ENCODE results near the gene KIF5C. TPM values are rescaled to one million over a fixed set of nuclear protein-coding genes. Genes with fewer than 3 reads are reported as not detected.
A peak's percentile ranks its signal among the peaks of the same experiment; 100 is the strongest.

Gene KIF5C
- total RNA-seq, 4 donors from 2014 or later: 1.2 to 7.4 (median 1.9) TPM

GRCh38 chr2:148866091-148866490 lies 8.9 kb upstream of the KIF5C start:
- H3K4me3 ChIP-seq: no peak overlapping the region
- H3K27me3 ChIP-seq: no peaks in the 10 kb centered on the region
- no peak overlapping the region for H3K27ac ChIP-seq
- DNase-seq: no peak
- no peaks in the 10 kb centered on the region for H3K9me3 ChIP-seq
- TF ChIP-seq POLR2A (IDR thresholded peaks at IDR 0.05) (no peak), CTCF (IDR thresholded peaks at IDR 0.05) (no peak)
- H3K36me3 ChIP-seq: no peaks in the 10 kb centered on the region
- no peaks in the 10 kb centered on the region for H3K4me1 ChIP-seq

GRCh38 chr2:148867079-148867769 lies 7.8 kb upstream of the KIF5C start:
- DNase-seq: no peak
- Histone ChIP-seq H3K4me1 (no peaks in the 10 kb centered on the region), H3K27ac (no peak overlapping the region), H3K36me3 (no peaks in the 10 kb centered on the region), H3K27me3 (no peaks in the 10 kb centered on the region), H3K9me3 (no peaks in the 10 kb centered on the region), H3K4me3 (no peak overlapping the region)
- no peak for TF ChIP-seq POLR2A (IDR thresholded peaks at IDR 0.05)
- TF ChIP-seq CTCF (IDR thresholded peaks at IDR 0.05): no peak

- Histone ChIP-seq H3K36me3 (no peaks in the 10 kb centered on the region), H3K27me3 (peaks cover 0 to 22% of the 10 kb centered on the region in 2 donors), H3K4me3 (peak overlapping the region; percentile 52 to 74 (median 56)), H3K9me3 (no peaks in the 10 kb centered on the region), H3K27ac (peak overlapping the region in 1 of 4 donors; percentile 66), H3K4me1 (peaks cover 0 to 24% (median 4%) of the 10 kb centered on the region in 4 donors)
- DNase-seq: no peak
- TF ChIP-seq POLR2A (IDR thresholded peaks at IDR 0.05) (no peak), CTCF (IDR thresholded peaks at IDR 0.05) (no peak)
Measured at GRCh38 chr2:148875387-148876051, 492 bp downstream of the KIF5C start.

GRCh38 chr2:148876202-148876594 lies 1.2 kb downstream of the KIF5C start:
- Histone ChIP-seq H3K27ac (no peak overlapping the region), H3K27me3 (peaks cover 0 to 22% of the 10 kb centered on the region in 2 donors), H3K36me3 (no peaks in the 10 kb centered on the region), H3K4me3 (peak overlapping the region; percentile 52 to 74 (median 56)), H3K9me3 (no peaks in the 10 kb centered on the region), H3K4me1 (peaks cover 0 to 24% (median 4%) of the 10 kb centered on the region in 4 donors)
- no peak for DNase-seq
- TF ChIP-seq POLR2A (IDR thresholded peaks at IDR 0.05): no peak
- TF ChIP-seq CTCF (IDR thresholded peaks at IDR 0.05): no peak

- no peak overlapping the region for H3K27ac ChIP-seq
- H3K4me1 ChIP-seq: peaks cover 0 to 24% (median 4%) of the 10 kb centered on the region in 4 donors
- no peak for TF ChIP-seq POLR2A (IDR thresholded peaks at IDR 0.05)
- TF ChIP-seq CTCF (IDR thresholded peaks at IDR 0.05): no peak
- DNase-seq: peak in 2 of 3 donors; percentile 43 to 71
- peak overlapping the region in 3 of 4 donors; percentile 55 to 74 (median 56) for H3K4me3 ChIP-seq
- H3K27me3 ChIP-seq: peaks cover 0 to 22% of the 10 kb centered on the region in 2 donors
- no peaks in the 10 kb centered on the region for H3K36me3 ChIP-seq
- no peaks in the 10 kb centered on the region for H3K9me3 ChIP-seq
Measured at GRCh38 chr2:148876595-148877402, 1.8 kb downstream of the KIF5C start.

Measured in Peyer's patch (tissue), 4 donors.